ENCODE results near the gene ANXA10.

DNA sequence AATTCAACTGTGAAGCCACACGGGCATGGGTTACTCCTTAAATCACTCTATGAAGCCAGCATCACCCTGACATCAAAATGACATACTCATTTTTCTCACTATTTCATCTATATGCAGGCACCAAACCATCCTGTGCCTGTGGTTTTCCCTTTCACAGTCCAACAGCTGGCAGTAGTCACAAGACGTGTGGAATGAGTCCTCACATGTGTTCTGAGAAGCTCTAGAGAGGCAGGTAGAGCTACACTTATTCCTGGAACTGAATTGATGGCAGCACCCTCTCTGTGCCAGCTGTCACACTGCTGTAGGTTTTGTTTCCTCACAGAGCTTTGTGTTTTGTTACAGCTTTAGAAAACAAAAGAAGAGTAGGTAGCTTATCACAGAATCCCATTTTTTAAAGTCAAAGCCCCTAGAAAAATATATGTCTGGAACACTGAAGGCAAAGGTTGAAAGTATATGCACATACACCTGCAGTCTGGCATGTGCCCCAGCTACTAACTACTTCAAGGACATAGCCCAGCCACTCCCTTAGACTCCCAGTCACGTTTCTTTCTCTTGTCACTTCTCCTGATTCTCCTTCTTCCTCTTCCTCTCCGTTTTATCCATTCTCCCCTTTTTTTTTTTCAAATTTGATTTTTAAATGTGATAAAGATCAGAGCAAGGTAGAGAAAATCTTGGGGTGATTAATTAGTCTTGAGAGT is 107.1 kb downstream of the ANXA10 start:
- TF ChIP-seq, protein P1, sequence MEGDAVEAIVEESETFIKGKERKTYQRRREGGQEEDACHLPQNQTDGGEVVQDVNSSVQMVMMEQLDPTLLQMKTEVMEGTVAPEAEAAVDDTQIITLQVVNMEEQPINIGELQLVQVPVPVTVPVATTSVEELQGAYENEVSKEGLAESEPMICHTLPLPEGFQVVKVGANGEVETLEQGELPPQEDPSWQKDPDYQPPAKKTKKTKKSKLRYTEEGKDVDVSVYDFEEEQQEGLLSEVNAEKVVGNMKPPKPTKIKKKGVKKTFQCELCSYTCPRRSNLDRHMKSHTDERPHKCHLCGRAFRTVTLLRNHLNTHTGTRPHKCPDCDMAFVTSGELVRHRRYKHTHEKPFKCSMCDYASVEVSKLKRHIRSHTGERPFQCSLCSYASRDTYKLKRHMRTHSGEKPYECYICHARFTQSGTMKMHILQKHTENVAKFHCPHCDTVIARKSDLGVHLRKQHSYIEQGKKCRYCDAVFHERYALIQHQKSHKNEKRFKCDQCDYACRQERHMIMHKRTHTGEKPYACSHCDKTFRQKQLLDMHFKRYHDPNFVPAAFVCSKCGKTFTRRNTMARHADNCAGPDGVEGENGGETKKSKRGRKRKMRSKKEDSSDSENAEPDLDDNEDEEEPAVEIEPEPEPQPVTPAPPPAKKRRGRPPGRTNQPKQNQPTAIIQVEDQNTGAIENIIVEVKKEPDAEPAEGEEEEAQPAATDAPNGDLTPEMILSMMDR (IDR thresholded peaks at IDR 0.05), result no peak
- no peak for TF ChIP-seq POLR2AphosphoS5 (IDR thresholded peaks at IDR 0.05)
- TF ChIP-seq POLR2A (IDR thresholded peaks at IDR 0.05), result no peak

Measured in breast epithelium (tissue), 3 donors.